SH-SY5Y (cell line): ENCODE data around the gene FBXW8.

Experiments
- GATA2 ChIP-seq: IDR thresholded peaks from 2 replicates; pipeline ENCODE4 v1.6.1; 2011; ENCODE audit warnings: mild to moderate bottlenecking, low read depth, low read length
- GATA3 ChIP-seq: IDR thresholded peaks from 2 replicates; pipeline ENCODE4 v1.6.1; 2011; ENCODE audit warnings: low read depth, mild to moderate bottlenecking, low read length, moderate library complexity

GRCh38 chr12:116999066-116999465 is 88.3 kb downstream of the FBXW8 start:
- no peak for TF ChIP-seq GATA2
- TF ChIP-seq GATA3 = no peak
